Thyroid gland (tissue), 4 donors: ENCODE results near the gene TRIOBP.

Experiments
- POLR2A ChIP-seq, 2 donors: fragments of 450-650 bp; IDR thresholded peaks; one replicate each; pipeline ENCODE4 v1.6.1; 2017; ENCODE audit warnings: antibody characterized with exemption in 2 of 2, mild to moderate bottlenecking in 2 of 2, moderate library complexity in 1 of 2
- TF ChIP-seq, protein P1 (sequence below), 6 experiments: fragments of 200-600 bp in 3 of 6; fragments of 450-650 bp in 3 of 6; sonication (generic) in 3 of 6; IDR thresholded peaks; one replicate each; pipeline ENCODE4 v1.5.1; 2016 to 2019; ENCODE audit warnings: antibody characterized with exemption in 6 of 6, mild to moderate bottlenecking in 2 of 6, inconsistent platforms in 1 of 6, moderate library complexity in 1 of 6

DNA sequence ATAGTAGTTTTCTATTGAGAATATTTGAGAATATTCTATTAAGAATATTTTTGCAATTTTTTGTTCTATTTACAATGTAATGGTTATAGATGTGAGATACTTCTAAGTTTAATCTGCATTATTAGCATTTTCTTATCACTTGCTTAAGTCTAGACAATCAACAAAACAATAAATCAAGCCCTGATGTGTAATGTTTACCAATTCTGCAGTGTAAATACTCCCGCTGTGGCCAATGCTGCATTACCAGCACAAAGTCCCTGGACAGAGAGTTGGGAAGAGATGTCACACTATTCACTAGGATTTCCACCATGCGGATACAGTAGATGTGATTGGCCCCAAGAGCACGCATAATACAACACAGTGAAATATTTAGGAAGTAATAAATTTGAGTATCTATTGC, 63.3 kb downstream of the TRIOBP start:
- no peak for TF ChIP-seq POLR2A (IDR thresholded peaks at IDR 0.05)
- TF ChIP-seq, protein P1, sequence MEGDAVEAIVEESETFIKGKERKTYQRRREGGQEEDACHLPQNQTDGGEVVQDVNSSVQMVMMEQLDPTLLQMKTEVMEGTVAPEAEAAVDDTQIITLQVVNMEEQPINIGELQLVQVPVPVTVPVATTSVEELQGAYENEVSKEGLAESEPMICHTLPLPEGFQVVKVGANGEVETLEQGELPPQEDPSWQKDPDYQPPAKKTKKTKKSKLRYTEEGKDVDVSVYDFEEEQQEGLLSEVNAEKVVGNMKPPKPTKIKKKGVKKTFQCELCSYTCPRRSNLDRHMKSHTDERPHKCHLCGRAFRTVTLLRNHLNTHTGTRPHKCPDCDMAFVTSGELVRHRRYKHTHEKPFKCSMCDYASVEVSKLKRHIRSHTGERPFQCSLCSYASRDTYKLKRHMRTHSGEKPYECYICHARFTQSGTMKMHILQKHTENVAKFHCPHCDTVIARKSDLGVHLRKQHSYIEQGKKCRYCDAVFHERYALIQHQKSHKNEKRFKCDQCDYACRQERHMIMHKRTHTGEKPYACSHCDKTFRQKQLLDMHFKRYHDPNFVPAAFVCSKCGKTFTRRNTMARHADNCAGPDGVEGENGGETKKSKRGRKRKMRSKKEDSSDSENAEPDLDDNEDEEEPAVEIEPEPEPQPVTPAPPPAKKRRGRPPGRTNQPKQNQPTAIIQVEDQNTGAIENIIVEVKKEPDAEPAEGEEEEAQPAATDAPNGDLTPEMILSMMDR (IDR thresholded peaks at IDR 0.05): no peak
